HG03196 (cell line): ENCODE measurements around the gene ZAR1L.

ENCODE experiments used
- ATAC-seq: cut with Tn5 transposase; IDR thresholded peaks from one replicate; pipeline ENCODE4 v1.9.1; 2021; ENCODE audit not compliant: unreplicated experiment

The ZAR1L gene

GRCh38 chr13:32302461-32302860, 12.7 kb downstream of the ZAR1L start:
- ATAC-seq = no peak

GRCh38 chr13:32300920-32301319, 14.2 kb downstream of the ZAR1L start:
- no peak for ATAC-seq

GRCh38 chr13:32300406-32300805, 14.8 kb downstream of the ZAR1L start:
- ATAC-seq = no peak

- ATAC-seq = no peak
These were observed 15.3 kb downstream of the ZAR1L start for GRCh38 chr13:32299893-32300292.

GRCh38 chr13:32298695-32299094, 16.5 kb downstream of the ZAR1L start:
- ATAC-seq = no peak

GRCh38 chr13:32297206-32297605, 18.0 kb downstream of the ZAR1L start:
- no peak for ATAC-seq

GRCh38 chr13:32285633-32285965, 29.6 kb downstream of the ZAR1L start:
- no peak for ATAC-seq

- no peak for ATAC-seq
These were observed 30.1 kb downstream of the ZAR1L start for GRCh38 chr13:32284927-32285632.

- no peak for ATAC-seq
These were observed 33.0 kb downstream of the ZAR1L start for GRCh38 chr13:32282096-32282711.

GRCh38 chr13:32281096-32281495, 34.1 kb downstream of the ZAR1L start:
- ATAC-seq = no peak

- no peak for ATAC-seq
These were observed 36.7 kb downstream of the ZAR1L start for GRCh38 chr13:32278426-32278825.

- ATAC-seq = no peak
These were observed 37.3 kb downstream of the ZAR1L start for GRCh38 chr13:32277839-32278238.

- ATAC-seq = no peak
These were observed 43.0 kb downstream of the ZAR1L start for GRCh38 chr13:32272021-32272683.

GRCh38 chr13:32267836-32268439, 47.2 kb downstream of the ZAR1L start:
- ATAC-seq = peak; percentile 84

- no peak for ATAC-seq
These were observed 49.0 kb downstream of the ZAR1L start for GRCh38 chr13:32266130-32266529.

- no peak for ATAC-seq
These were observed 49.4 kb downstream of the ZAR1L start for GRCh38 chr13:32265726-32266125.

GRCh38 chr13:32264407-32264806, 50.8 kb downstream of the ZAR1L start:
- ATAC-seq = no peak

- no peak for ATAC-seq
These were observed 52.5 kb downstream of the ZAR1L start for GRCh38 chr13:32262619-32263018.

- no peak for ATAC-seq
These were observed 53.0 kb downstream of the ZAR1L start for GRCh38 chr13:32262165-32262564.

- no peak for ATAC-seq
These were observed 53.6 kb downstream of the ZAR1L start for GRCh38 chr13:32261567-32261966.

GRCh38 chr13:32259116-32259515, 56.0 kb downstream of the ZAR1L start:
- no peak for ATAC-seq

GRCh38 chr13:32257649-32258048, 57.5 kb downstream of the ZAR1L start:
- ATAC-seq = no peak
